HG03159 (cell line): Measurements from ENCODE around the gene NFATC2IP.
A peak's percentile ranks its signal among the peaks of the same experiment; 100 is the strongest.
"Not testable (repeated sequence)": the region's sequence is repeated elsewhere in the genome, so short reads cannot be mapped to it uniquely, and the experiment has no call there.

Experiments
- ATAC-seq: cut with Tn5 transposase; IDR thresholded peaks from one replicate; pipeline ENCODE4 v1.9.1; 2021; ENCODE audit warnings: mild to moderate bottlenecking, moderate library complexity; ENCODE audit not compliant: unreplicated experiment

NFATC2IP gene

GRCh38 chr16:28925386-28926228 is 25.1 kb upstream of the NFATC2IP start:
- ATAC-seq: peak; percentile 31

DNA sequence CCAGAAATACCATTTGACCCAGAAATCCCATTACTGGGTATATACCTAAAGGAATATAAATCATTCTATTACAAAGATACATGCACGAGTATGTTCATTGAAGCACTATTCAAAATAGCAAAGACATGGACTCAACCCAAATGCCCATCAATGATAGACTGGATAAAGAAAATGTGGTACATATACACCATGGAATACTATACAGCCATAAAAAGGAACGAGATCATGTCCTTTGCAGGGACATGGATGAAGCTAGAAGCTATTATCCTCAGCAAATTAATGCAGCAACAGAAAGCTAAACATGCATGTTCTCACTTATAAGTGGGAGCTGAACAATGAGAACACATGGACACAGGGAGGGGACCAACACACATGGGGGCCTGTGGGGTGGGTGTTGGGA is 24.5 kb upstream of the NFATC2IP start:
- ATAC-seq: not testable (repeated sequence)

- no peak for ATAC-seq
Observed at GRCh38 chr16:28927815-28928214, 22.9 kb upstream of the NFATC2IP start.

- ATAC-seq: no peak
Observed at GRCh38 chr16:28930203-28930602, 20.5 kb upstream of the NFATC2IP start.

DNA sequence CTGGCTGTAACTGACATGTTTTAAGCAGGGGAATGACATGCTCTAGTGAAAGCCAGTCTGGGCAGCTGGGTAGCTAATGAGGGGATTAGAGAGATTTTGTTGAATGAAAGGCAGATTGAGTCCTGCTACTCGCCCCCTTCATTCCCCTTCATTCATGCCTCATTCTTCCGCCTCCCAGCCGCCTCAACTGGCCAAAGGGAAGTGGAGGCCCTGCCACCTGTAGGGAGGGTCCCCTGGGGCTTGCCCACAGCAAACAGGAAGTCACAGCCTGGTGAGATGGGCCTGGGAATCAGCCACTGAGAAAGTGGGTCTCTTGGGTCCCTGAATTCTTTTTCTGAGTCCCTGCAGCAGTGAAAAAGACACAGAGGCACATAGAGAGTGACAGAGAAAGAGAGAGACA is 20.1 kb upstream of the NFATC2IP start:
- no peak for ATAC-seq

- ATAC-seq: no peak
Observed at GRCh38 chr16:28931801-28932225, 18.9 kb upstream of the NFATC2IP start, which contains the start of gene CD19. Gene CD19 (plus strand): TSS chr16:28931971. CDS start chr16:28932001, 30 bp downstream.

DNA sequence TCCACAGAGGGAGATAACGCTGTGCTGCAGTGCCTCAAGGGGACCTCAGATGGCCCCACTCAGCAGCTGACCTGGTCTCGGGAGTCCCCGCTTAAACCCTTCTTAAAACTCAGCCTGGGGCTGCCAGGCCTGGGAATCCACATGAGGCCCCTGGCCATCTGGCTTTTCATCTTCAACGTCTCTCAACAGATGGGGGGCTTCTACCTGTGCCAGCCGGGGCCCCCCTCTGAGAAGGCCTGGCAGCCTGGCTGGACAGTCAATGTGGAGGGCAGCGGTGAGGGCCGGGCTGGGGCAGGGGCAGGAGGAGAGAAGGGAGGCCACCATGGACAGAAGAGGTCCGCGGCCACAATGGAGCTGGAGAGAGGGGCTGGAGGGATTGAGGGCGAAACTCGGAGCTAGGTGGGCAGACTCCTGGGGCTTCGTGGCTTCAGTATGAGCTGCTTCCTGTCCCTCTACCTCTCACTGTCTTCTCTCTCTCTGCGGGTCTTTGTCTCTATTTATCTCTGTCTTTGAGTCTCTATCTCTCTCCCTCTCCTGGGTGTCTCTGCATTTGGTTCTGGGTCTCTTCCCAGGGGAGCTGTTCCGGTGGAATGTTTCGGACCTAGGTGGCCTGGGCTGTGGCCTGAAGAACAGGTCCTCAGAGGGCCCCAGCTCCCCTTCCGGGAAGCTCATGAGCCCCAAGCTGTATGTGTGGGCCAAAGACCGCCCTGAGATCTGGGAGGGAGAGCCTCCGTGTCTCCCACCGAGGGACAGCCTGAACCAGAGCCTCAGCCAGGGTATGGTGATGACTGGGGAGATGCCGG is 18.2 kb upstream of the NFATC2IP start:
- no peak for ATAC-seq

GRCh38 chr16:28933171-28933570 is 17.6 kb upstream of the NFATC2IP start:
- no peak for ATAC-seq

GRCh38 chr16:28935346-28935745 is 15.4 kb upstream of the NFATC2IP start:
- no peak for ATAC-seq

DNA sequence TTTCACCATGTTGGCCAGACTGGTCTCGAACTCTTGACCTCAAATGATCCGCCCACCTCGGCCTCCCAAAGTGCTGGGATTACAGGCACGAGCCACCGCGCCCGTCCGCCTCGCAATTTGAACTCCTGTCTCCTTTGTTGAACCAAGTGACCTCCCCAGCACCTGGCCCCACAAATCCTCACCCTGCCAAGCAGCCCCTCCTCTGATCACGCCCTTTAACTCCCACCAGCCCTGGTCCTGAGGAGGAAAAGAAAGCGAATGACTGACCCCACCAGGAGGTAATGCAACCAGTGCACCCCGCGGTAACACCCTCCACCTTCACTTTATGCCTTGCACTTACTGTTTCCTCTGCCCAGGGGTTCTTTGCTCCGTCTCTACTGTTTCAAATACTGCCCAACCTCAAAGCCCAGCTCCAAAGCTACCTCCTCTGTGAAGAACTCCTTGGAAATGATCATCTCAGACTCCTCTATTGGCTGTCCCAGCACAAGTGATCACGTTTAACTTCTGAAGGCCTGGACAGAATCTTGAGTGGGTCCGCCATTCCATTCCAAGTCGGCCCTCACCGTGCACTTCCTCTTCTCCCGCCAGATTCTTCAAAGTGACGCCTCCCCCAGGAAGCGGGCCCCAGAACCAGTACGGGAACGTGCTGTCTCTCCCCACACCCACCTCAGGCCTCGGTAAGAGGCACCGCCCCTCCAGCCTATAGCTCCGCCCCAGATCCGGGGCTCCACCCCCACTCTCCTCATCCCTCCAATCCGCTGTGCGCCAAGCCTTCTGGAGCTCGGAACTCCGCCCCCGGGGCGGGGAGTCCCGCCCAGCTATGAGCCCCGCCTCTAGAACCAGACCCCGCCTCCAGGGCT is 14.6 kb upstream of the NFATC2IP start:
- peak; percentile 66 for ATAC-seq

- no peak for ATAC-seq
Observed at GRCh38 chr16:28936784-28937155, 14.0 kb upstream of the NFATC2IP start.

- no peak for ATAC-seq
Observed at GRCh38 chr16:28937222-28937876, 13.4 kb upstream of the NFATC2IP start.

GRCh38 chr16:28938721-28939120 is 12.0 kb upstream of the NFATC2IP start:
- no peak for ATAC-seq

DNA sequence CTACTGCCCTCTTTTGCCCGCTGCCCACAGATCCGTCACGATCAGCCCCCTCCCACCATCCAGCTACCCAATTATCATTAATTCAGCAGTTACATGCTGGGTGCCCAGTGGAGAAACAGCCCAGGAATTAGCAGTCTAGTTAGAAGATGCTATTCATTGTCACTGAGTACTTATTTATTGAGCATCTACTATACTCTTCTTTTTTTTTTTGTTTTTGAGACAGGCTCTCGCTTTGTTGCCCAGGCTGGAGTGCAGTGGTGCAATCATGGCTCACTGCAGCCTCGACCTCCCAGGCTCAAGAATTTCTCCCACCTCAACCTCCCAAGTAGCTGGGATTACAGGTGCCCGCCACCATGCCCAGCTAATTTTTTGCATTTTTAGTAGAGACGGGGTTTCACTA is 10.9 kb upstream of the NFATC2IP start:
- not testable (repeated sequence) for ATAC-seq

DNA sequence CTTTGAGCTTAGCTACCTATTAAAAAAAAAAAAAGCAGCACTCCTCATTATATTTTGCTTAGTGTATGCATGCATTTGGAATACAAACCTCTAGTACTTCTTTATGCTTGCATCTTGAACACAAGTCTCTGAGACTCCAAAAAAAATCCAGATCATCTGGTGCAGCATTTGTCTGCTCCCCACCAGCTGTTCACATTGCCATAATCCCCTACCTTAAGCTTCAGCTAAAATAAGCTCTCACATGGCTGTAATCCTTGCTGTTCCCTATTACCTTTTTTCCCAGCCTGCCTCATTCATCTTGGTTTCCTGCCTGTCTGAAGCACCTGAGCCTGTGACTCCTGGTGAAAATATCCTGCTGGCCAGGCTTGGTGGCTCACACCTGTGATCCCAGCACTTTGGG is 7.5 kb upstream of the NFATC2IP start:
- no peak for ATAC-seq

DNA sequence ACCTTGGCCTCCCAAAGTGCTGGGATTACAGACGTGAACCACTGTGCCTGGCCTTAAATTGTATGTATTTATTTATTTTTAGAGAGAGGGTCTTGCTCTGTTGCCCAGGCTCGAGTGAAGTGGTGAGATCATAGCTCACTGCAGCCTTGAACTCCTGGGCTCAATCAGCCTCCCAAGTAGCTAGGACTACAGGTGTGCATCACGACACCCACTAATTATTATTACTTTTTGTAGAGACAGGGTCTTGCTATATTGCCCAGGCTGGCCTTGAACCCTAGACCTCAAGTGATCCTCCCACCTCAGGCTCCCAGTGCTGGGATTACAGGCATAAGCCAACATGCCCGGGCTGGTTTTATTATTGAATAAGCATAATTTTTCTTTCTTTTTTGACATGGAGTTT is 4.1 kb upstream of the NFATC2IP start:
- no peak for ATAC-seq

DNA sequence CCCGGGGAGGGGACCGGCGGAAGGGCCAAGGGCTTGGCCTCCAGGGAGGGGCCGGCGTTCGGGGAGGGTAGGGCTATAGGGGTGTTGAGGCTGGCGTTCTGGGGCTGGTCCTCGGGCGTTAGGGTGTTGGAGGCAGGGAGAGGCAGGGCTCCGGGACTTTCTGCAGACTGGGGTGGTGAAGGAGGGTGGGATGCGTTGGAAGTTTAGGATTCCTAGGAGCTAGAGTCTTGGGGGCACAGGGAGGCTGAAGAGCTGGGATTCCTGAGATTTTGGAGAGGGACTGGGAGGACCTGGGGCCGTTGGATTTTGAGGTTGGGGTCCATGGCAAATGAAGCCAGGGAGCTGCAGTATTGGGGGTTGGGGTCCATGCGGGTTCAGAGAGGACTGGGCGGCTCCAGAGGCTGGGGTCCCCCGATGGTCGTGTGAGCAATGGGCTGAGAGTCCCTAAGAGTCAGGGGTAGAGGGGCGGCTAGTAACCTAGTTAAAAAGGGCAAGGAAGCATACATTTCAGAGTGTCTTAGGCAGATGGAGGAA is 740 bp downstream of the NFATC2IP start:
- ATAC-seq: no peak

DNA sequence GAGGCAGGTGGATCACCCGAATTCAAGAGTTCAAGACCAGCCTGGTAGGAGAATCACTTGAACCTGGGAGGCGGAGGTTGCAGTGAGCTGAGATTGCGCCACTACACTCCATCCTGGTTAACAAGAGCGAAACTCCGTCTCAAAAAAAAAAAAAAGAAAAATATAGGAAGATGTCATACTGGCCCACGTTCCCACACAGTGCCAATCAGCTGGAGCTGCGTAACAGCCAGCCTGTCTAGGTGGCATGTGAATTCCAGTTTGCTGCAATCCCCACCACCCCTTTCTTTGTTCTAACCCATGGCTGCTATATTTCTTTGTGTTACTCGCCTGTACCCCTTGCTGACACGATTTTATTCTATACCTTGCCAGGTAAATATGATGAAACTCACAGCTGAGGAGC is 7.5 kb downstream of the NFATC2IP start:
- no peak for ATAC-seq

- ATAC-seq: no peak
Observed at GRCh38 chr16:28958836-28959235, 8.1 kb downstream of the NFATC2IP start.

- ATAC-seq: no peak
Observed at GRCh38 chr16:28964072-28964471, 13.3 kb downstream of the NFATC2IP start.
